Ammon's horn (tissue), 1 donor: ENCODE data around the gene POU4F2.

Experiments
- DNase-seq: peaks from one replicate; pipeline ENCODE4 v3.0.0-alpha.2; 2016; ENCODE audit warnings: low spot score

Gene POU4F2, protein sequence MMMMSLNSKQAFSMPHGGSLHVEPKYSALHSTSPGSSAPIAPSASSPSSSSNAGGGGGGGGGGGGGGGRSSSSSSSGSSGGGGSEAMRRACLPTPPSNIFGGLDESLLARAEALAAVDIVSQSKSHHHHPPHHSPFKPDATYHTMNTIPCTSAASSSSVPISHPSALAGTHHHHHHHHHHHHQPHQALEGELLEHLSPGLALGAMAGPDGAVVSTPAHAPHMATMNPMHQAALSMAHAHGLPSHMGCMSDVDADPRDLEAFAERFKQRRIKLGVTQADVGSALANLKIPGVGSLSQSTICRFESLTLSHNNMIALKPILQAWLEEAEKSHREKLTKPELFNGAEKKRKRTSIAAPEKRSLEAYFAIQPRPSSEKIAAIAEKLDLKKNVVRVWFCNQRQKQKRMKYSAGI

GRCh38 chr4:146638786-146639505 is at the start of gene POU4F2:
TSS of gene POU4F2 (plus strand) at chr4:146638893. CDS start at chr4:146639141, 248 bp downstream.
- no peak for DNase-seq

DNA sequence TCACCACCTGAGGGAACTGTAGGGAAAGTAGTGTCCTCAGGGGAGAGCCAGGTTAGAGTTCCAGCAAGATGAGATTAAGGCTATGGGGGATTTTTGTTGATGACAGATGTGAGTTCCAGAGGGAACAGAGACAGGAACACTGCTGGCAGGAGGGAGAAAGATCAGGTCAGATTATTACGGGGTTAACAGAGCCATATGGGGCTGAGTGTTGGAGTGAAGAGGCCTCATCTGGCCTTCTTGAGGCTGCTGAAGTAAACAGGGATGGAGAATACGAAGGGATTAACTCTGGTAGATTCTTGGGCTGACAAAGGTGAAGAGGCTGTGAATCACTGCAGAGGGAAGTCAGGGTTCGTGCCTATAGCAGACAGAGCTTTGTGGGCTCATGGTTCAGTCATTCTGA is 47.9 kb upstream of the POU4F2 start:
- no peak for DNase-seq

DNA sequence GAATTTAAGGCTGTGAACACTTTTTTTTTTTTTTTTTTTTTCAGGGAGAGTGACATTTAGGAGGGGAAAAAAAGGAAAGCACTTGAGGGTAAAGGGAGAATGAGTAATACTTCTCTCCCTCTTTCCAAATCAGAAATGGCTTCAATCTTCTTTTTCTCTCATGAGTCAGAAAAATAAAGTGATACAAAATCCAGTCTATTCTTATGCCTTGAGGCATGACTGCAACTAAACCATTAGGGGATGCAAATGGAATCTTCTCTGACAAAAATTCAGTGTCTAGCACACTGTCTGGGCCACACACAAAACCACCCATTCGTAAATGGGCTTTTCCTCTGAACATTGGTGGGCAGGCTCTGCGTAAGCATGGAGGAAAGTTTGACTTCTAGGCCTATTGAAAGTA is 46.7 kb upstream of the POU4F2 start:
- DNase-seq, result no peak

GRCh38 chr4:146632770-146633470 is 5.8 kb upstream of the POU4F2 start:
- DNase-seq, result no peak

DNA sequence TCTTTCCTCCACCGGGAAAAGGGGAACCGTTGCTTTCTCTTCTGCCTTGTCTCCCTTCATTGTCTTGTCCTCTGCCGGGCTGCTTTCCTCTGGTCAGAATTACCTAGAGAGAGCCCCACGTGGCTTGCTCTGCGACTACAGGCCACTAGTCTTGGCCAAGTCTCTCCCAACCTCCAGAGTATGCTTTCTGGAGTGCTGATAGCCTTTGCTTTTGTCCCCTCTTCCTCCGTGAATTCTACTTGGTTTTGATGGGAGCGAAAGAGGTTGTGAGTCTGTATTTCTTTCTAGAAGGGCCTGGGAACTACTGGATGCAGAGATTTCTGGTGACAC is 5.3 kb upstream of the POU4F2 start:
- DNase-seq, result no peak

DNA sequence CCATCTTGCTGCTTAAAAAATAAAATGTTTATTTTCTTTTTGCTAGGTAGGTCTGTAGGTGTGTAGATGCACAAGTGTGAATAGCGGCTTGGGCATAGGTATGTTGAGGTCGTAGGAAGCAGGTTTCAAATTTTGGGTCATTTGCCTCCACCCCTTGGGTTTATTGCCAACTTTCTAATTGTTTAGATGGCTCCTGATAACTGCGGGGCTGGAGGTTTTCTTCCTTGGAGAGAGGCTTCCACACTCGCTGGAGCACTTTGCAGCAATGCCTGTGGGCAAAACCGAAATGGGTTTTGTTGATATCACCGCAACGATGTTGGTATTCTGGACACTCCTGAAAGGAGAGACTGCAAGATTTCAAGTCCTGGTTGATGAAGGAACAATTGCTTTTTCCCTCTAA is 3.9 kb upstream of the POU4F2 start:
- DNase-seq, result no peak

DNA sequence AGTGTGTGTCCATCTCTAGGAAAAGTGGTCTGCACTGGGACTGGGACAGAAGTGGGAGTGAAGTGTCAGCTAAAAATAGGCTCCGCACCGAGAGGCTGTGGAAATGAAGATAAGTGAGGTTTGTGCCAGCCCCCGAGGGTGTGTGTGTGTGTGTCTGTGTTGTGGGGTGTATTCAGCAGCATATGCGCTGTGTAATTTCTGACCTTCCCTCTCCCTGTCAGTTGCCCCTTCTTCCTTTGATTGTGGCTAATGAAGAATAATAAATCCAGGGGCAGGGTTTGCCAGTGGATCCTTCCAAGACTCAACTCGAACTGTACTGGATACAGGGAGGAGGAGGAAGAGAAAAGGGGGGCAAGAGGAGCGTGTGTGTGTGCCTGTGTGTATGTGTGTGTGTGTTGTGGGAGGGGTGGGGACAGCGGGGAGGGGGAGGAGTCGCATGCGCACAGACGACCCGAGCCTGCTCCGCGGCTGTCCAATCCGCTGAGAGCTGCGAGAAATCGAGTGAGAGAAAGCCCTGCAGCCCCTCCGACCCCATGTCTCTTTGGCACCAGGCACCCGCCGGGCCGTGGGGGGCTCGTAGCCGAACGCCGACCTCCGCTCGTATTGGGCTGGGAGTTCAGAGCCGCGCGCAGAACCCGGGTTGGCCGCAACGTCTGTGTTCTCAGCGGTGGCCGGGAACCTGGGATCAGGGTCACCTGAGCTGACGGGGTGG is 916 bp upstream of the POU4F2 start:
- no peak for DNase-seq

GRCh38 chr4:146638333-146638785 is 334 bp upstream of the POU4F2 start:
- no peak for DNase-seq

DNA sequence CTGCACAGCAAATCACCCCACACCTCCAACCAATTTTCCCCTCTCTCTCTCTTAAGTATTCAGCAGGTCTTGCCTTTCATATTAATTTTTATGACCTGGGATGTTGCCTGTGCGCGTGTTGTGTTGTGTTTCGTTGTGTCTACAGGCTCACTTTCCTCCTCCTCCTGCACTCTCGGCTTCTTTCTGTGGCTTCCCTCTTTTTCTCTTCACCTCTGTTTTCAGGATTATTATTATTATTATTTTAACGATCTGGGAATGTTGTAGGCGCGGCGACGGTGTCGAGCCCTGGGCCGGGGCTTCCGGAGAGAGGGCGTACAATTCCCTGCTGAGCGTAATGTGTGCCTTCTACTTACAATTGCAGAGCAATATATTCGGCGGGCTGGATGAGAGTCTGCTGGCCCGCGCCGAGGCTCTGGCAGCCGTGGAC is 826 bp downstream of the POU4F2 start:
- no peak for DNase-seq

- DNase-seq, result no peak
These were observed 1.4 kb downstream of the POU4F2 start for GRCh38 chr4:146640021-146640464.

GRCh38 chr4:146640465-146641061 is 1.9 kb downstream of the POU4F2 start:
- DNase-seq, result no peak

- no peak for DNase-seq
These were observed 3.1 kb downstream of the POU4F2 start for GRCh38 chr4:146641762-146642161.

DNA sequence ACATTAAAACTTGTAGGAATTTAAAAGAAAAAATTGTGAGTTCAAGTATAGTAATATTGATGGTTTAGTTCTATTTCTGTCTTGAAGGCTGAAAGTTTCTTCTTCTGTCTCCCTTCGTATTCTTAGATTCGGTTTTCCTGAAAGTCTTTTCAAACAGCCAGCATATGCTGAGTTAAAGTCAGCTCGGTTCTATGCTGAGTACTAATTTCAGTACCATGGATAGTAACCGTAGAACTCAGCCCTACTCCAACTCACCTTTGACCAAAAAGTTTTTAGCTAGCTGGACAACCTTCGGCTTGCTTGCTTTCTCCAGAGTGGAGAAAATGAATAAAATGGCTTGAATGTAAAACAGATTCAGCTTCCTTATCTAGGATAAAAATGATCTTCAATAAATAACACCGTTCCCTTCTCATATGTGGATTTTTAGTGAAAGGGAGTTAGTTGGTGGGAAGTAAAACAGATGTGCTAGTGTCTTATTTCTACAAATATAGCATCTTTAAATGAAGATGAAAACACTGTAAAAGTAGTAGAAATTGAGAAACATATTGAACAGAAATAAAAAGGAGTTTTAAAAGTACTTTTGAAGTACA is 5.2 kb downstream of the POU4F2 start:
- no peak for DNase-seq

DNA sequence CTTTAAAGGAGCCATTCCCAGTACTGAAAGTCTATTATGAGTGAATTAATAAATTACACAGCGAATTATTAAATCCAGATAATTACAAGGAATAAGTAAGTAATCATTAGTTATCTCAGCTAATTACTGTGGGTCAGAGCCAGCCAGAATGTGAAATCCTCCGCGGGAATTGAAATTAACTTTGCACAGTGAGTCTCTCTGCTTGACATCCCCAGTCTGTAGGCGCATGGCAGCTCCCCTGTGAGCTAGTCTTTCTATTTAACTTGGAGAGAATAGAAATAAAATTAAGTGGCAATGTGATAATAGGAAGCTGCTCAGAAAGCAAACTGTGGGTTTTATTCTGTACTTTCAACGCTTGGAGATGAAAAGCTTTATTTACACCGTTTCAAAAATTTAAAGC is 7.2 kb downstream of the POU4F2 start:
- DNase-seq, result no peak

DNA sequence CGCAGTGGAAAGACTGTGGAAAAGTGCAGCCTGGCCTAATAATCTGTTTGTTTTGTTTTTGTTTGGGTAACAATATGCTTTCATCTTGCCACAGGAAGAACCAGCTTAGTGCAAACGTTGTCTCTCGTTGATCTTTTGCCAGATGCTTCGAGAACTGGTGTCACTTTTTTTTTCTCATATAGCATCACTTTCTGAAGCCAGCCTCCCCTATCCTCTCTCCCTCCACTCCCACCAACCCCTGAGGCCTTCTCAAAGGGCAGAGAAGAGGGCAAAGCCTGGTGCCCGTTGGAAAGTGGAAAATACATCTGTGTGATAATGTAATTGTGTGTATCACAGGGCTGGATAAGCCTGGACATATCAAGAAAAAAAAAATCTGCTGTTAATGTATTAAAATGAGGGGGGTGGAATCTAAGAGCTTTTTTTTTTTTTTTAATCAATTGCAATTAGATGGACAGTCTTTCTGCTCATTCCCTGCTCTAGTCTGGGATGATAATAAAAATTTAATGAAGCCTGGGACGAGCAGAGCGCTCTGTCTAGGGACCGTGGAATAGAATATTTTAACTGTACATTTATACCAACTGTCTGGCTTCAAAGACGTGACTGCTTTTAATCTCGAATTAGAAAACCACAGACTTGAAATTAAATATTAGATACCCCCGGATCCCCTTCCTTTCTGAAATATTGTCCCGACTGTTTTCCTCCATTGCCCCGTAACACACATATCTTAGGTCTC is 8.1 kb downstream of the POU4F2 start:
- DNase-seq, result no peak

DNA sequence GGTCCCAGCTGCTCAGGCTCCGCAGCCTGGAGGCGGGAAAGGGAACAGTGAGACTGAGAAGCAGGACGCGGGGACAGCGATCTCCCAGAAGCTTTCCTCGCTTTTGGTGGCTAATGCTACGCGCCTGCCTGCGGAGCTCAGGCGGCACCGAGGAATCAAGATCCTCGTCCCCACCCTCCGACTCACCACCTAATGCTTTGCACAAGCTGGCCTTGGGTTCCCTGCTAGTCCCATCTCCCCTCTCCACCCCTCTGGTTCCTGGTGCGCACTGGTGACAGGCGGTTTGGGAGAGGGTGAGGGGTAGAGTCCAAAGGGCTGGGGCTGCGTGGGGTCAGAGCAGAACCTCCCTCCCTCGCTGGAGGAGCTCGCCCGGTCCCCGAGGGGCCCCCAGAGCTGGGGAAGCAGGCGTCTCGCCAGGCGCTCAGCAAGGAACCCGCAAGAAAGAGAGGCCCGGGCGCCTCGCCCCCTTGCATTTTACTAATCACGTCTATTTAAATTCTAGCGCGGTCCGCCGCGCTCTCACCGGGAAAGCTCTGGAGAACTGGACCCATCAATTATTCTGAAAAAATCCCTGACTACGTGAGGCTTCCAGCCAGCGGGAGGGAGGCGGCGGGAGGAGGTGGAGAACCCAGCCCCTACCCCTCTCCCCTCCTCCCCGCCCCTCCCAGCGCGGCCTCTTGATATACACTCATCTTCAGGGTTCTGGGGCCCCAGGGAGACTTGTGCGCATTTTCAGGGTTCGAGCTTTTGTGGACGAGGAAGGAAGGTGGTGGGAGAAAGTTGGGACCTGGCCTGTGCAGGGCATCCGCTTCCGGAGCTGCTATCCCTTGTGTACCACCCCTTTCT is 9.1 kb downstream of the POU4F2 start:
- no peak for DNase-seq

DNA sequence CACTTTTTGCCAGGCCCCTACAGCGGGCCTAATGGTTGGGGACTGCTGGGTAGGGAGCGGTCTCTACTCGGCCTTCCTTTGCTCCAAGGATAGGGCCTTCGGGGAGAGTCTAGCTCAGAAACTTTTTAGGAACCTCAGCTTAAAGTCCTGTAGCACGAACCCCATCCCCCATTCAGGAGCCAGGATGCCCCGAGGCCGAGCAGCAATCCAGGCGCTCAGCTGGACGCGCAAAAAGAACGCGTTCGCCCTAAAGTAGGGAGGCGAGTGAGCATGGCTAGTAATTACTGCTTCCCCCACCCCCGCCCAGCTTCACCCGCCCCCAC is 9.7 kb downstream of the POU4F2 start:
- no peak for DNase-seq

DNA sequence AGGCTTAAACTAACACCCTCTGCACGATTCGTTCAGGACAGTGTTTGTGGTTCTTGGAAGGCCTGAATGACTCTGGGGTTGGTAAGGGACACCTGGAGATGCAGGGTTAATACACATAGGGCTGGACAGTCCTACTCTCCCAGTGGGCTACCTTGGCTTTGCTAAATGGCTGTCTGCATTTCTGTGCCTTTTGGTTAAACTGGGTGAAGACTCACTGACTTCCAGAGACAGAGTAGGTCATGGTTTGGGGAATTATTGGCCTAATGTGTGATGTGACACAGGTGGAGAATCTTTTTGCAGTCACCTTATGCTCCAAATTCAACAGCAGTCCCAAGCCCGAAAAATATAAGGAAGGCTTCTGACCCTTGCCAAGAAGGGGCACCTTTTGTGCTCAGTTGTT is 10.5 kb downstream of the POU4F2 start:
- DNase-seq, result no peak

DNA sequence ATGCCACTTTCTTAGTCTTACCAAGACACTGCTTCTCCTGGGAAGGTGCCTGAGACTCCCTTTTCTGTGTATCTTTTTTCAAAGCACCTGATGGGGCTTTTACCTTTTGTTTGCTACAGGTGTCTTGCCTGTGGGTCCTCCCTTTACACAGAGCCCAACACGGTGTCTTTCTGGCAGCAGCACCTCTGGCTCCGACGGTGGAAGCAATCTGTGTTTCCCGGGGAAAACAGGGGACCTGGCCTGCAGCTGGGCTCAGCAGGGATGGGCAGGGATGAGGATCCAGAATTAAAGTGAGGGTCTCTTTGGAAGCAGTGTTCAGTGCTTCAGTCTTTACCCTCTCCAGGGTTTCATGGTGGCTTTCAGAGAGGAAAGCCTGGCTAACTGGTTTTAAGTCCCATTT is 11.3 kb downstream of the POU4F2 start:
- no peak for DNase-seq
